ENCODE measurements around the gene SEMA6D.

GRCh38 chr15:47720555-47720954 lies 3.2 kb downstream of the SEMA6D start:
- TF ChIP-seq CTCF (IDR thresholded peaks at IDR 0.05) (no peak), POLR2A (IDR thresholded peaks at IDR 0.05) (no peak)

All from right lobe of liver (tissue), 4 donors.